HG03521 (cell line): Measurements from ENCODE around the gene SLC46A3.
"Not testable (repeated sequence)": the region's sequence is repeated elsewhere in the genome, so short reads cannot be mapped to it uniquely, and the experiment has no call there.

Experiments
- ATAC-seq: cut with Tn5 transposase; IDR thresholded peaks from one replicate; pipeline ENCODE4 v1.9.1; 2021; ENCODE audit warnings: mild to moderate bottlenecking, moderate library complexity; ENCODE audit not compliant: unreplicated experiment

SLC46A3 gene

GRCh38 chr13:28734906-28735305 lies 16.1 kb upstream of the SLC46A3 start:
- ATAC-seq: no peak

- ATAC-seq: no peak
Observed at GRCh38 chr13:28730762-28731161, 12.0 kb upstream of the SLC46A3 start.

GRCh38 chr13:28729541-28729940 lies 10.8 kb upstream of the SLC46A3 start:
- no peak for ATAC-seq

- ATAC-seq: no peak
Observed at GRCh38 chr13:28728642-28729041, 9.9 kb upstream of the SLC46A3 start.

- ATAC-seq: no peak
Observed at GRCh38 chr13:28725046-28725610, 6.4 kb upstream of the SLC46A3 start.

- no peak for ATAC-seq
Observed at GRCh38 chr13:28723806-28724205, 5.0 kb upstream of the SLC46A3 start.

GRCh38 chr13:28719227-28720055 lies 671 bp upstream of the SLC46A3 start:
- no peak for ATAC-seq

GRCh38 chr13:28718196-28718542 lies 601 bp downstream of the SLC46A3 start:
- no peak for ATAC-seq

GRCh38 chr13:28717170-28717569 lies 1.6 kb downstream of the SLC46A3 start:
- ATAC-seq: no peak

- ATAC-seq: no peak
Observed at GRCh38 chr13:28716511-28716910, 2.3 kb downstream of the SLC46A3 start.

GRCh38 chr13:28714651-28715050 lies 4.1 kb downstream of the SLC46A3 start:
- no peak for ATAC-seq

- no peak for ATAC-seq
Observed at GRCh38 chr13:28710161-28710560, 8.6 kb downstream of the SLC46A3 start.

GRCh38 chr13:28707629-28708427 lies 10.9 kb downstream of the SLC46A3 start:
- peak; percentile 98 for ATAC-seq

GRCh38 chr13:28705461-28706083 lies 13.2 kb downstream of the SLC46A3 start:
- no peak for ATAC-seq

GRCh38 chr13:28704919-28705318 lies 13.9 kb downstream of the SLC46A3 start:
- no peak for ATAC-seq

GRCh38 chr13:28704282-28704681 lies 14.5 kb downstream of the SLC46A3 start:
- ATAC-seq: no peak

- ATAC-seq: no peak
Observed at GRCh38 chr13:28699246-28699645, 19.5 kb downstream of the SLC46A3 start.

- no peak for ATAC-seq
Observed at GRCh38 chr13:28697441-28697840, 21.3 kb downstream of the SLC46A3 start.

- ATAC-seq: not testable (repeated sequence)
Observed at GRCh38 chr13:28693605-28694491, 24.9 kb downstream of the SLC46A3 start.

GRCh38 chr13:28685892-28686291 lies 32.9 kb downstream of the SLC46A3 start:
- ATAC-seq: no peak
